NCI-H748 (cell line): ENCODE measurements around the gene NEMF.
"Not testable (repeated sequence)": the region's sequence is repeated elsewhere in the genome, so short reads cannot be mapped to it uniquely, and the experiment has no call there.

Experiments
- DNase-seq: peaks from one replicate; lab custom pipeline; 2025; ENCODE audit not compliant: unreplicated experiment; lab: John Stamatoyannopoulos, UW

The NEMF gene

GRCh38 chr14:49816844-49817243, 35.7 kb downstream of the NEMF start:
- no peak for DNase-seq

- DNase-seq, result not testable (repeated sequence)
Measured at GRCh38 chr14:49816118-49816517, 36.5 kb downstream of the NEMF start.

- DNase-seq, result no peak
Measured at GRCh38 chr14:49808780-49809179, 43.8 kb downstream of the NEMF start.

GRCh38 chr14:49796025-49796424, 56.6 kb downstream of the NEMF start:
- no peak for DNase-seq

GRCh38 chr14:49792618-49793017, 60.0 kb downstream of the NEMF start:
- no peak for DNase-seq

GRCh38 chr14:49786315-49786714, 66.3 kb downstream of the NEMF start:
- no peak for DNase-seq

GRCh38 chr14:49783394-49784014, 69.1 kb downstream of the NEMF start:
- no peak for DNase-seq

- not testable (repeated sequence) for DNase-seq
Measured at GRCh38 chr14:49781040-49781439, 71.5 kb downstream of the NEMF start.

GRCh38 chr14:49778421-49778820, 74.2 kb downstream of the NEMF start:
- no peak for DNase-seq

- DNase-seq, result no peak
Measured at GRCh38 chr14:49774106-49774505, 78.5 kb downstream of the NEMF start.

GRCh38 chr14:49771691-49772090, 80.9 kb downstream of the NEMF start:
- not testable (repeated sequence) for DNase-seq

GRCh38 chr14:49770212-49770817, 82.3 kb downstream of the NEMF start:
- peak; percentile 7 for DNase-seq

- DNase-seq, result no peak
Measured at GRCh38 chr14:49769581-49770211, 82.9 kb downstream of the NEMF start.

GRCh38 chr14:49769171-49769570, 83.4 kb downstream of the NEMF start:
- no peak for DNase-seq

- DNase-seq, result peak; percentile 76
Measured at GRCh38 chr14:49768301-49769121, 84.1 kb downstream of the NEMF start.

GRCh38 chr14:49767571-49768300, 84.9 kb downstream of the NEMF start, which contains the start of gene KLHDC2:
TSS of gene KLHDC2 (plus strand) at chr14:49768153. CDS start at chr14:49768469, 316 bp downstream.
- peak; percentile 93 for DNase-seq

- no peak for DNase-seq
Measured at GRCh38 chr14:49767270-49767570, 85.4 kb downstream of the NEMF start.

GRCh38 chr14:49766839-49767238, 85.7 kb downstream of the NEMF start:
- DNase-seq, result peak; percentile 32

- no peak for DNase-seq
Measured at GRCh38 chr14:49761839-49762551, 90.6 kb downstream of the NEMF start.

- no peak for DNase-seq
Measured at GRCh38 chr14:49755378-49755777, 97.2 kb downstream of the NEMF start.
